Prostate gland (tissue), 2 donors: Measurements from ENCODE around the gene TEPSIN.

Source experiments
- CTCF ChIP-seq, 4 experiments: fragments of 200-600 bp in 2 of 4; fragments of 450-650 bp in 2 of 4; sonication (generic) in 2 of 4; IDR thresholded peaks; 1 replicate in 3 of 4; 2 replicates in 1 of 4; pipeline ENCODE4 v1.5.1; 2016 to 2019; ENCODE audit warnings: antibody characterized with exemption in 4 of 4, mild to moderate bottlenecking in 2 of 4, moderate library complexity in 2 of 4
- POLR2A ChIP-seq: fragments of 450-650 bp; IDR thresholded peaks from one replicate; pipeline ENCODE4 v1.6.1; 2016; ENCODE audit warnings: antibody characterized with exemption, mild to moderate bottlenecking
- POLR2AphosphoS5 ChIP-seq: sonication (generic); formaldehyde crosslinking; IDR thresholded peaks from one replicate; pipeline ENCODE4 v1.6.1; 2017; ENCODE audit warnings: antibody characterized with exemption

GRCh38 chr17:81257533-81257932 lies 18.7 kb upstream of the TEPSIN start:
- TF ChIP-seq CTCF (IDR thresholded peaks at IDR 0.05) (no peak), POLR2A (no peak), POLR2AphosphoS5 (no peak)
